SK-N-SH (cell line): Measurements from ENCODE around the gene PLEKHA8.

ENCODE experiments used
- EP300 ChIP-seq, 2 experiments: IDR thresholded peaks; 2 replicates each; pipeline versions ENCODE4 v1.4.0 to v1.6.1; 2012; ENCODE audit warnings: borderline replicate concordance in 1 of 2, low read depth in 1 of 2, low read length in 1 of 2
- EZH2phosphoT487 ChIP-seq: fragments of 200-600 bp; sonication (generic); IDR thresholded peaks from 2 replicates; pipeline ENCODE4 v1.6.1; 2017; ENCODE audit warnings: low read depth, mixed run types, mild to moderate bottlenecking, antibody characterized with exemption, moderate library complexity, borderline replicate concordance
- FOSL2 ChIP-seq: IDR thresholded peaks from 2 replicates; pipeline ENCODE4 v1.4.0; 2012; ENCODE audit warnings: low read depth, mild to moderate bottlenecking, moderate library complexity, borderline replicate concordance
- FOXM1 ChIP-seq: IDR thresholded peaks from 2 replicates; pipeline ENCODE4 v1.4.0; 2012; ENCODE audit warnings: low read depth, mild to moderate bottlenecking
- POLR2AphosphoS5 ChIP-seq: IDR thresholded peaks from 2 replicates; pipeline ENCODE4 v1.6.1; 2012; ENCODE audit warnings: low read depth, low read length
- RAD21 ChIP-seq: IDR thresholded peaks from 2 replicates; pipeline ENCODE4 v1.6.1; 2012; ENCODE audit warnings: mild to moderate bottlenecking, low read length
- RCOR1 ChIP-seq: fragments of 150-350 bp; IDR thresholded peaks from 2 replicates; pipeline ENCODE4 v1.6.1; 2017; ENCODE audit warnings: antibody characterized with exemption, low read length
- RFX5 ChIP-seq: IDR thresholded peaks from 2 replicates; pipeline ENCODE4 v1.6.1; 2012; ENCODE audit warnings: mild to moderate bottlenecking, improper control_type of control experiment, low read length
- SMC3 ChIP-seq: IDR thresholded peaks from 2 replicates; pipeline ENCODE4 v1.6.1; 2012; ENCODE audit warnings: low read depth, low read length, improper control_type of control experiment
- TAF1 ChIP-seq: IDR thresholded peaks from 2 replicates; pipeline ENCODE4 v1.6.1; 2012; ENCODE audit warnings: low read depth, mild to moderate bottlenecking, low read length, moderate library complexity, borderline replicate concordance
- TF ChIP-seq, protein P1 (sequence below): fragments of 200-600 bp; sonication (generic); IDR thresholded peaks from 2 replicates; pipeline ENCODE4 v1.6.1; 2017; ENCODE audit warnings: antibody characterized with exemption, mild to moderate bottlenecking, moderate library complexity
- TF ChIP-seq, protein P2 (sequence below): IDR thresholded peaks from 2 replicates; pipeline ENCODE4 v1.4.0; 2012; ENCODE audit warnings: low read depth

DNA sequence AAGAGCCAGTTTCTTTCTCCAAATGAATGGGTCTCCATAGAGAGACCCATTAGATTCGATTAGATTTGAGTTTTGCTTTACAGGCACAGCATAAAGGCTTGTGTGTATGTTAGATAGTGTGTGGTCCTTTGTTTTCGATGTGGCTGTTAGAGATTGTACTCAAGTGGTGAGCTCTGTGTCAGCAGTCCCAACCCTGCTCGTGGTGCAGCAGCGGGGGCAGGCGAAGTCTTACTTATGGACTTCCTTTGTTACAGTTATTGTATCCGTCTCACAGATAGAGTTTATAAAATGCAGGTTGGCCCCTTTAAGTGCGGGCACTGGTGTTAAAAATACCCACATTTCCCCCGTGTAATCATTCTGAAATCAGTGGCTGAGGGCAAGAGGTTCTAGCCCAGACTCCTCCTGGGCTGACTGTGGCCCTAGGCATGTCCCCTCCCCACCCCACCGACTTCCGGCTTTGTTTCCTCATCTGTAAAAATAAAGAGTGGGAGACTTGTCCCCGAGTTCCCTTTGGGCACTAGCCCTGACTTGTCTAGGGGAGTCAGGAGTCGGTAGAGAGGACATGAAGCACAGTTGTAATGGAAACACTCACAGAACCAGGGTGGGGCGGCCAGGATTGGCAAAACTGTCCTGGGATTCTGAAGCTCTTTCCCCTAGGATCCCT, 135.2 kb downstream of the PLEKHA8 start:
- TF ChIP-seq FOSL2: no peak
- TF ChIP-seq, protein P1, sequence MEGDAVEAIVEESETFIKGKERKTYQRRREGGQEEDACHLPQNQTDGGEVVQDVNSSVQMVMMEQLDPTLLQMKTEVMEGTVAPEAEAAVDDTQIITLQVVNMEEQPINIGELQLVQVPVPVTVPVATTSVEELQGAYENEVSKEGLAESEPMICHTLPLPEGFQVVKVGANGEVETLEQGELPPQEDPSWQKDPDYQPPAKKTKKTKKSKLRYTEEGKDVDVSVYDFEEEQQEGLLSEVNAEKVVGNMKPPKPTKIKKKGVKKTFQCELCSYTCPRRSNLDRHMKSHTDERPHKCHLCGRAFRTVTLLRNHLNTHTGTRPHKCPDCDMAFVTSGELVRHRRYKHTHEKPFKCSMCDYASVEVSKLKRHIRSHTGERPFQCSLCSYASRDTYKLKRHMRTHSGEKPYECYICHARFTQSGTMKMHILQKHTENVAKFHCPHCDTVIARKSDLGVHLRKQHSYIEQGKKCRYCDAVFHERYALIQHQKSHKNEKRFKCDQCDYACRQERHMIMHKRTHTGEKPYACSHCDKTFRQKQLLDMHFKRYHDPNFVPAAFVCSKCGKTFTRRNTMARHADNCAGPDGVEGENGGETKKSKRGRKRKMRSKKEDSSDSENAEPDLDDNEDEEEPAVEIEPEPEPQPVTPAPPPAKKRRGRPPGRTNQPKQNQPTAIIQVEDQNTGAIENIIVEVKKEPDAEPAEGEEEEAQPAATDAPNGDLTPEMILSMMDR: no peak
- TF ChIP-seq EZH2phosphoT487: no peak
- TF ChIP-seq RCOR1: no peak
- TF ChIP-seq, protein P2, sequence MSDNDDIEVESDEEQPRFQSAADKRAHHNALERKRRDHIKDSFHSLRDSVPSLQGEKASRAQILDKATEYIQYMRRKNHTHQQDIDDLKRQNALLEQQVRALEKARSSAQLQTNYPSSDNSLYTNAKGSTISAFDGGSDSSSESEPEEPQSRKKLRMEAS: no peak
- TF ChIP-seq RAD21: no peak
- no peak for TF ChIP-seq FOXM1
- no peak for TF ChIP-seq POLR2AphosphoS5
- no peak for TF ChIP-seq TAF1
- no peak for TF ChIP-seq EP300 (IDR thresholded peaks at IDR 0.05; ENCODE audit: borderline replicate concordance in 1 of 2, low read depth in 1 of 2, low read length in 1 of 2)
- TF ChIP-seq RFX5: no peak
- no peak for TF ChIP-seq SMC3
